GM21528 (cell line): Measurements from ENCODE around the gene SMAD5.

Experiments used
- ATAC-seq: cut with Tn5 transposase; IDR thresholded peaks from one replicate; pipeline ENCODE4 v1.9.1; 2021; ENCODE audit warnings: mild to moderate bottlenecking, moderate library complexity; ENCODE audit not compliant: unreplicated experiment, low FRiP score

SMAD5 gene

DNA sequence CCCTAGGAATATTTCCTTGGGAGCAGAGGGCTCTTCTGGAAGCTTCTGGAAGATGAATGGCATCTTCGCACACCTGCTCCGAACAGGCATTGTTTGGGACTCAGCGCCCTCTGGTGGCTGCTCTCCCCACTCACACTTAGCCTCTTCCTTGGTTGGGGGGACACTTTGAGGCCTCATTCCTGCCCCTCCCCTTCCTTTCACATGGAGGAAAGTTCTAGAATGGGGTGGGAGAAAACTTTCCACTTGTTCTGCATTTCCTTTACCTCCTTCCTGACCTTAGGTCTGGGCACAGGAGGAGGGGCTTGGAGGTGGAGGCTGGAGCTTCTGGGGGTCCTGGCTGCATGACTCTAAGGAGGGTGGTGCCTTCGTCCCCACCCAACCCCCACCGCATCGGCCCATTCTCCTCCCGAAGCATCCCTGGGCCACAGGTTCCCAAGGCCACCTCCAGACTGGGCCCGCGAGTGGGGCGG is 79.6 kb downstream of the SMAD5 start:
- ATAC-seq: no peak

DNA sequence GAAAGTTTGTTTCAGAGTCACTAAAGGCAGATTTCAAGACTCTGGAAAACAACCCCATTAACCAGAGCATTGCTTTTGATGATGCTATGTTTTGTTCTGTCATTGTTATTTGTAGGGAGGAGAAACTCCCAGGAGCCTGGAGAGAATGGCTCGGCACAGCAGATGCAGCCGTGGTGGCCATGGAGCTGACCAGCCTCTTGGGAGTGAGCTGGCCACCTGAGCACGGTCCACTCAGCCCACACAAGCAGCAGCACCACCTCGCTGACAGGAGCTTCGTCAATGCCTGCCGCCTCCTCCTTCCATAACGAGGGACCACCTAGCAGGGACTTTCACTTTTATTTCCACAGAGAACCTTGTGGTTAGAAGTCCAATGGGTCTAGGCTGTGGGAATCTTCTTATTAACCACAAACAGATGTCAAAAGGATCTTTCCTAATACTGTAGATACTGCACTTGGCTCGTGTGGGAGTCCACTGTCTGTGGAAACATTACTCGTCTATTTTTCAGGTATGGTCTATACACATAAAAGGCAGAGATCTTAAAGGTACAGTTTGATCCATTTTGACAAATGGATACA is 81.4 kb downstream of the SMAD5 start:
- ATAC-seq: no peak

DNA sequence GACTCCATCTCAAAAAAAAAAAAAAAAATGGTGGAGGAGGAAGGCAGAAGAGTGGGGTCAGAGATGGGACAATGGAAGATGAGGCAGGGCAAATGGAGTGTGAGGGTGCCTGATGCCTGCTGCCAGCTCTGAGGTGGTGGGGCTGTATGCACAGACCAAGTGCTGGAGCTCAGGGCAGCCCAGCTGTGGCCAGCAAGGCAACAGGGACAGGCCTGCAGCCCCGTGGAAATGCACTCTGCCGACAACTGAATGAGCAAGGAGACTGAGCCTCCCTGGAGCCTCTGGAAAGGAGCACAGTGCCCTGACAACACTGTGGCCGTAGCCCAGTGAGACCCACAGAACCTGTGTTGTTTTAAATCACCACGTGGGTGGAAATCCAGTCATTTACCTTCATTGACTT is 83.2 kb downstream of the SMAD5 start:
- ATAC-seq: no peak

- no peak for ATAC-seq
Observed at GRCh38 chr5:136216230-136216629, 83.6 kb downstream of the SMAD5 start.

- no peak for ATAC-seq
Observed at GRCh38 chr5:136221340-136221739, 88.7 kb downstream of the SMAD5 start.

GRCh38 chr5:136222580-136223235 is 90.1 kb downstream of the SMAD5 start:
- no peak for ATAC-seq

GRCh38 chr5:136225796-136226195 is 93.2 kb downstream of the SMAD5 start:
- no peak for ATAC-seq

DNA sequence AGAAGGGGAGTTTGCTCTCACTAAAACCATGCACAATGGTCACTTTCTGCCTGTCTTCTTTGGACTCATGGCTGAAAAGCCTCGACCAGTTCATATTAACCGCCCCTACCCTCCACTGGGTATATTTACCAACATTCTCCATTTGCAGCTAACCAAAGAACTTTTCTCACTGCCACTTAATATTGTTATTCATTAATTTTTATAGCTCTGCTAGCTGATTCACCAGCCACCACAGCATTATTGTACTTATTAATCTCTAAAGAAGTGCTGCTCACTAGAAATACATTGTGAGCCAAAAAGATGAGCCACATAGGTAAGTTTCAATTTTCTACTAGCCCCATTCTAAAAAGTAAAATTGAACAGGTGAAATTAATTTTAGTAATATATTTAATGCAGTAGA is 93.8 kb downstream of the SMAD5 start:
- no peak for ATAC-seq

DNA sequence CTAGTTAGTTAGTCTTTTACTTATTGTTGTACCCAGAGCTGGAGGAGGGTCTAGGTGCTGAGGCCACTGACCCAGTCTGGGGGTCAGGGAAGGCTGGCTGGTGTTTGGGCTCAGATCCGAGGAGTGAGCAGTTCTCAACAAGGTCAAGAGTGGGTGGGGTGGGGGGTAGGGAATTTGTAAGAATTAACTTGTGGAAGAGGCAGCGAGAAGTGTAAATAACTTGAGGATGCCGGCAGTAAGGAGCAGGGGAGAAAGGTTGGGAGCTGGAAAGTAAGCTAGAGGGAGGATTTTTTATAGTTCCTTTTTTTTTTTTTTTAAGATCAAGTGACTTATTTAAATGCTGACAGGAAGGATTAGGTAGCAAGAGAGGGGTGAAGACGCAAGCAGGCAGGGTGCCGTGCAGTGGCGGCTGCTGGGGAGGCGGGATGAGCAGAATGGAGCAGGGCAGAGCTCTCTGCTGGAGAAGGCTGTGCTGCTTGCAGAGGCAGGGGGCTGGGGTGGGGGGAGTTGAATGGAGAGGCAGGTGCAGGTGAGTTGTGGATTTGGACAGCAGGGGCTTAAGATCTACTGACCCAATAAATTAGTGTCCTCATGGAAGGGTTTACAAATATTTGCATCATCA is 95.6 kb downstream of the SMAD5 start:
- no peak for ATAC-seq

- ATAC-seq: no peak
Observed at GRCh38 chr5:136230176-136230575, 97.5 kb downstream of the SMAD5 start.

- no peak for ATAC-seq
Observed at GRCh38 chr5:136232316-136232715, 99.7 kb downstream of the SMAD5 start.
